ENCODE measurements around the gene PPP4R1.

GRCh38 chr18:9545029-9545428, 69.3 kb downstream of the PPP4R1 start:
- no peak for TF ChIP-seq CTCF (IDR thresholded peaks at IDR 0.05 in 8 of 11, conservative IDR thresholded peaks at IDR 0.05 in 3 of 11)
- no peak for TF ChIP-seq POLR2AphosphoS5 (IDR thresholded peaks at IDR 0.05)

All from spleen (tissue), 7 donors.